Measurements from ENCODE around the gene GALR3. TPM values are rescaled to one million over a fixed set of nuclear protein-coding genes. Genes with fewer than 3 reads are reported as not detected.
A peak's percentile ranks its signal among the peaks of the same experiment; 100 is the strongest.
"Not testable (repeated sequence)": the region's sequence is repeated elsewhere in the genome, so short reads cannot be mapped to it uniquely, and the experiment has no call there.

Gene GALR3
- total RNA-seq, 1 donor from 2014 or later, result not detected

DNA sequence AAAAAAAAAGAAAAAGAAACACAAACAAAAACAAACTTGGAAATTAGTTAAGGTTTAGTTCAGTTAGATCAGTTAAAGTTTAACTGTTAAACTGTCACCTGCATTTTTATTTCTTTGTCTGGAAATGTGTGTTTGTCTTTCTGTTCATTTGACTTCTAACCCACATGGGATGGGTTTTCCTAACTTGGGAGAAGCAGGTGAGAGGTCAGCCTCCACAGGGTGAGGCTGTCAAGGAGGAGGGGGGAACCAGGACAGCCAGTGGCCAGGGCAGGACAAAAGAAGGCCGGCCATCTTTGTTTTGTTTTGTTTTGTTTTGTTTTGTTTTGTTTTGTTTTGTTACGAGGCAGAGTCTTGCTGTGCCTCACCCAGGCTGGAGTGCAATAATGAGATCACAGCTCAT is 28.8 kb upstream of the GALR3 start:
- Mint-ChIP-seq H3K36me3 (ENCODE audit: low read depth) (no peaks in the 10 kb centered on the region), H3K4me1 (ENCODE audit: low read depth) (no peaks in the 10 kb centered on the region), H3K27ac (no peak overlapping the region), H3K9me3 (no peaks in the 10 kb centered on the region), H3K27me3 (ENCODE audit: insufficient read depth) (peaks cover 14% of the 10 kb centered on the region), H3K4me3 (no peak overlapping the region)
- no peak for DNase-seq (ENCODE audit: low spot score)
- intact Hi-C loops (cut with micrococcal nuclease), result no loop called here

DNA sequence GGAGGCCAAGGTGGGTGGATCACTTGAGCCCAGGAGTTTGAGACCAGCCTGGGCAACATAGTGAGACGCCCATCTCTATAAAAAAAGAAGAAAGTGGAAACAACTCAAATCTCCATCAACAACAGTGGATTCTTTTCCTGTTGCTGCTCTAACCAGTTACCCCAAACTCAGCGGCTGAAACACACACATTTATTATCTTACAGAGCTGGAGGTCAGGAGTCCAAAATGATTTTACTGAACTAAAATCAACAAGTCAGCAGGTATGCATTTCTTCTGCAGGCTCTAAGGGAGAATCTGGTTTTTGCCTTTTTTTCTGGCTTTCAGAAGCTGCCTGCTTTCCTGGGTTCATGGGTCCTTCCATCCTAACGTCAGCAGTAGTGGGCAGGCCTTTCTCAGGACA is 27.1 kb upstream of the GALR3 start:
- intact Hi-C loops (cut with micrococcal nuclease), result no loop called here
- no peak overlapping the region for H3K4me3 Mint-ChIP-seq
- H3K36me3 Mint-ChIP-seq (ENCODE audit: low read depth), result no peaks in the 10 kb centered on the region
- H3K4me1 Mint-ChIP-seq (ENCODE audit: low read depth), result no peaks in the 10 kb centered on the region
- no peak for DNase-seq (ENCODE audit: low spot score)
- H3K27ac Mint-ChIP-seq, result no peak overlapping the region
- peaks cover 14% of the 10 kb centered on the region for H3K27me3 Mint-ChIP-seq (ENCODE audit: insufficient read depth)
- H3K9me3 Mint-ChIP-seq, result no peaks in the 10 kb centered on the region

DNA sequence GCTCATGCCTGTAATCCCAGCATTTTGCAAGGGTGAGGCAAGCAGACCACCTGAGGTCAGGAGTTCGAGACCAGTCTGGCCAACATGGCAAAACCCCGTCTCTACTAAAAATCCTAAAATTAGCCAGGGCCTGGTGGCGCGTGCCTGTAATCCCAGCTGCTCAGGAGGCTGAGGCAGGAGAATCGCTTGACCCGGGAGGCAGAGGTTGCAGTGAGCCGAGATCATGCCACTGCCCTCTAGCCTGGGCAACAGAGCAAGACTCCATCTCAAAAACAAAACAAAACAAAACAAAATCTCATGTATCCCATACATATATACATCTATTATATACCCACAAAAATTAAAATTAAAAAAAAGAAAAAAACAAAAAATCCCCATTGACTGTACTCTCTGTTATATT is 25.9 kb upstream of the GALR3 start:
- H3K4me3 Mint-ChIP-seq; H3K36me3 Mint-ChIP-seq (ENCODE audit: low read depth); intact Hi-C loops (cut with micrococcal nuclease); DNase-seq (ENCODE audit: low spot score); H3K9me3 Mint-ChIP-seq; H3K4me1 Mint-ChIP-seq (ENCODE audit: low read depth); H3K27ac Mint-ChIP-seq: not testable (repeated sequence)
- peaks cover 18% of the 10 kb centered on the region for H3K27me3 Mint-ChIP-seq (ENCODE audit: insufficient read depth)

DNA sequence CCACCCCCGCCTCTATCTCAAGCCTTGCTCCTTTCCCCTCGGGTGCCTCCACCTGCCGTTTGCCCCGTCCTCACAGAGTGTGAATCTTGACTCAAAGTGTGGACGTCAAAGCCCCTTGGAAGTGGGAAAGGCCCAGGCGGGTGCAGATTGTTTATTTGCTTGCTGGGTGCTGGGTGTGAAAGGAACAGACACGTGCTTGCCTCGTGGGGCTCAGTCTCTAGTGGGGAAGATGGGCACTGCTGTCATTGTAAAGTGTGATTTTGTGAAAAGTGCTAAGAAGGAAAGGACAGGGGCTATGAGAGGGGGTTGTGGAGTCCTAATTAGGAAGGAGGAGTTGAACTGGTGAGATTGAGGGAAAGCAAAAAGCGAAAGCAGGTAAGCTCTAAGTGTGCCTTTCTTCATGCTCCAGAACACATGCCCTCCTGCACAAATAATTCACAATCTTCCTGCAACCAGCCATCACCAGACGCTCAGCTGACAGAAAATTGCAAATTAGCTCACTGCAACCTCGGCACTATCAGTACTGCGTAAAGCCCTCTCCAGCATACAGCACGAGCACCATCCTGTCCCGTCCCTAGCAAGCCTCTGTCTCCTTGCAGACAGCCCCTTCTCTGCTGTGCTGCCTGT is 25.2 kb upstream of the GALR3 start:
- no peaks in the 10 kb centered on the region for H3K9me3 Mint-ChIP-seq
- H3K36me3 Mint-ChIP-seq (ENCODE audit: low read depth), result no peaks in the 10 kb centered on the region
- intact Hi-C loops (cut with micrococcal nuclease), result no loop called here
- no peak for DNase-seq (ENCODE audit: low spot score)
- no peak overlapping the region for H3K27ac Mint-ChIP-seq
- H3K27me3 Mint-ChIP-seq (ENCODE audit: insufficient read depth), result peaks cover 20% of the 10 kb centered on the region
- H3K4me1 Mint-ChIP-seq (ENCODE audit: low read depth), result peaks cover 5% of the 10 kb centered on the region
- H3K4me3 Mint-ChIP-seq, result no peak overlapping the region

DNA sequence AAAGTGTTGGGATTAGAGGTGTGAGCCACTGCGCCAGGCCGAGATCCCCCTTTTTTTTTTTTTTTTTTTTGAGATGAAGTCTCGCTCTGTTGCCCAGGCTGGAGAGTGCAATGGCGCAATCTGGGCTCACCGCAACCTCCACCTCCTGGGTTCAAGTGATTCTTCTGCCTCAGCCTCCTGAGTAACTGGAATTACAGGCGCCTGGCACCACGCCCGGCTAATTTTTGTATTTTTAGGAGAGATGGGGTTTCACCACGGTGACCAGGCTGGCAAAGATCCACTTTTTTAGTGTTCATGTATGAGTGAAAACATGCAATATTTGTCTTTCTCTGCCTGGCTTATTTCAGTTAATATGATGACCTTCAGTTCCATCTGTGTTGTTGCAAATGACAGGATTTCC is 23.2 kb upstream of the GALR3 start:
- Mint-ChIP-seq H3K27me3 (ENCODE audit: insufficient read depth) (peaks cover 21% of the 10 kb centered on the region), H3K4me1 (ENCODE audit: low read depth) (peaks cover 15% of the 10 kb centered on the region)
- intact Hi-C loops (cut with micrococcal nuclease), result loop anchor here (10.0 kb wide), 1 partner anchor 1185 kb away; the partner anchor contains the start of gene APOBEC3B
- not testable (repeated sequence) for H3K36me3 Mint-ChIP-seq (ENCODE audit: low read depth); DNase-seq (ENCODE audit: low spot score); H3K9me3 Mint-ChIP-seq; H3K4me3 Mint-ChIP-seq; H3K27ac Mint-ChIP-seq

DNA sequence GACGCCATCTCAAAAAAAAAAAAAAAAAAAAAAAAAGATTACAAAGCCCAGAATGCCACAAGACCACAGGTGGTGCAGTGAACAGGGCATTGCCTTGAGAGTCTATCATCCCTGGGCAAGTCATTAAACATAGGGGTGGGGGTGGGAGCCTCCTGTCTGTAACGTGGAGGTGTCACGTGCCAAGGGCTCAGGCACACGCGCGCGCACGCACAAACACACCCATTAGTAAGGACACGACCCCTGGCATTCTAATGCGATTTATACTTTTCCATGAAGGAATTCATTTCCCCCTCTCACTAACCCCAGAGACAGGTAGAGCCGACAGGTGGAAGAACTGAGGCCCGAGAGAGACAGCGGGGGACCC is 21.3 kb upstream of the GALR3 start:
- peaks cover 22% of the 10 kb centered on the region for H3K27me3 Mint-ChIP-seq (ENCODE audit: insufficient read depth)
- intact Hi-C loops (cut with micrococcal nuclease), result loop anchor here (10.0 kb wide), 1 partner anchor 1183 kb away; the partner anchor contains the start of gene APOBEC3B
- DNase-seq (ENCODE audit: low spot score), result no peak
- no peak overlapping the region for H3K27ac Mint-ChIP-seq
- H3K36me3 Mint-ChIP-seq (ENCODE audit: low read depth), result no peaks in the 10 kb centered on the region
- peak overlapping the region; percentile 80 for H3K4me3 Mint-ChIP-seq
- peaks cover 32% of the 10 kb centered on the region for H3K4me1 Mint-ChIP-seq (ENCODE audit: low read depth)
- no peaks in the 10 kb centered on the region for H3K9me3 Mint-ChIP-seq

DNA sequence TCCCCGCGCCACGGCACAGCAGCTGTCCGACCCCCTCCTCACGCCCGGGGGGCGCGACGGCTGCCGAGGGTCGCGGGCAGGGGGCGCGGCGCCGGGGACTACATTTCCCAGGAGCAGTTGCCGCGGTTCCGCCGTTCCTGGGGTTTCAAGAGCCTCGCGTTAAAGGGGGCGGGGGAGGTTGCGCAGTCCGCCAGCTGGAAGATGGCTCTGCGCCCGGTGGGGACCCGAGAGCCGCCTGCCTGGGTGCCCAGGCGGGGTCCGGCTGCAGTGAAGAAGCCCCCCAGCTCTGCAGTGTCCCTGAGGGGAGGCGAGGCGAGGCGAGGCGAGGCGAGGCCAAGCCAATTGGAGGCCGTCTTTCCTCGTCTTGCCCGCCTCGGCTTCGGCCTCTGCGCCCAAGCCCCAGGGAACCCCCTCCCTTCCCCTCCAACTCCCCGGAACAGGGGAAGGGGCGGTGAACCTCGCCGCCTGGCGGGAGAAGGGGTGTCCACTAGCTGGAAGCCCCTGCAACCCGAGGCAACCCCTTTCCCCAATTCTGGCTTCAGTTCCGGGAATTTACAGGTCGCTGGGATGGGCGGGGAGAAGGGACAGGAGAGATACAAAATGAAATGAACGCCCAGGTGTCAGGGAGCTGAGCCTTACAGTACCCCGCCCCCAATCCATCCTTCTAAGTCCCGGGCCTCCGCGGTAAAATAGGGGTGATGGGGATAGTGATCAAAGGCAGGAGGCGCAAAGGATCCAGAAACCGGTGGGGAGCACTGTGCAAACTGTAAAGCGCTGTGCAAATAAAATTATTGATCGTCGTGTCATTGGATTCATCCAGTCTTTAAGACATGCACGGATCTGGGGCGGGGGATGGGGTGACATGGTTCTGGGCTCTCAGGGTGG is 20.6 kb upstream of the GALR3 start:
- H3K36me3 Mint-ChIP-seq (ENCODE audit: low read depth), result no peaks in the 10 kb centered on the region
- intact Hi-C loops (cut with micrococcal nuclease), result loop anchor here (10.0 kb wide), 1 partner anchor 1182 kb away; the partner anchor contains the start of gene APOBEC3B
- H3K27me3 Mint-ChIP-seq (ENCODE audit: insufficient read depth), result peaks cover 24% of the 10 kb centered on the region
- H3K27ac Mint-ChIP-seq, result peak overlapping the region; percentile 71
- no peaks in the 10 kb centered on the region for H3K9me3 Mint-ChIP-seq
- H3K4me1 Mint-ChIP-seq (ENCODE audit: low read depth), result peaks cover 39% of the 10 kb centered on the region
- no peak for DNase-seq (ENCODE audit: low spot score)
- peak overlapping the region; percentile 76 for H3K4me3 Mint-ChIP-seq

DNA sequence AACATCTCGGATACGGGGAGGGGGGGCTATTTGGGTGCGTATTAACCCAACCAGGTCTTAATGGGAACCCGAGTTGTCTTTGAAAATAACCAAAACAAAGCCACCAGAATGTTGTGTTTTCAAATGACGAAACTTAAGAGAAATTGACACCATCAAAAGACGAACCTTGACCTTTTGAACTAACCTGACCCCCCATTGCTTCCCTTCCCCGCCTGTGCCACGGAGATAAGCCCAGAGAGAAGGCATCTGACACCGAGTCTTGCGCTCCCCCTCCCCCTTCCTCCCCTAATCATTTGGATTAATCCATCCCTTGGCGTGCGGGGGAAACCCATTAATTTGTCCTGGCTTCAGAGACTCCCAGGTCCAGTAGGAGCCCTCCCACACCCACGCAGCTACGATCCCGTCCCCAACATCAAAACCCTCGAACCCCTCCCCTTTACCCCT is 20.0 kb upstream of the GALR3 start:
- peak overlapping the region; percentile 76 for H3K4me3 Mint-ChIP-seq
- H3K9me3 Mint-ChIP-seq, result no peaks in the 10 kb centered on the region
- peak overlapping the region; percentile 71 for H3K27ac Mint-ChIP-seq
- intact Hi-C loops (cut with micrococcal nuclease), result loop anchor here (10.0 kb wide), 1 partner anchor 1182 kb away; the partner anchor contains the start of gene APOBEC3B
- H3K4me1 Mint-ChIP-seq (ENCODE audit: low read depth), result peaks cover 41% of the 10 kb centered on the region
- no peaks in the 10 kb centered on the region for H3K36me3 Mint-ChIP-seq (ENCODE audit: low read depth)
- H3K27me3 Mint-ChIP-seq (ENCODE audit: insufficient read depth), result peaks cover 24% of the 10 kb centered on the region
- no peak for DNase-seq (ENCODE audit: low spot score)

DNA sequence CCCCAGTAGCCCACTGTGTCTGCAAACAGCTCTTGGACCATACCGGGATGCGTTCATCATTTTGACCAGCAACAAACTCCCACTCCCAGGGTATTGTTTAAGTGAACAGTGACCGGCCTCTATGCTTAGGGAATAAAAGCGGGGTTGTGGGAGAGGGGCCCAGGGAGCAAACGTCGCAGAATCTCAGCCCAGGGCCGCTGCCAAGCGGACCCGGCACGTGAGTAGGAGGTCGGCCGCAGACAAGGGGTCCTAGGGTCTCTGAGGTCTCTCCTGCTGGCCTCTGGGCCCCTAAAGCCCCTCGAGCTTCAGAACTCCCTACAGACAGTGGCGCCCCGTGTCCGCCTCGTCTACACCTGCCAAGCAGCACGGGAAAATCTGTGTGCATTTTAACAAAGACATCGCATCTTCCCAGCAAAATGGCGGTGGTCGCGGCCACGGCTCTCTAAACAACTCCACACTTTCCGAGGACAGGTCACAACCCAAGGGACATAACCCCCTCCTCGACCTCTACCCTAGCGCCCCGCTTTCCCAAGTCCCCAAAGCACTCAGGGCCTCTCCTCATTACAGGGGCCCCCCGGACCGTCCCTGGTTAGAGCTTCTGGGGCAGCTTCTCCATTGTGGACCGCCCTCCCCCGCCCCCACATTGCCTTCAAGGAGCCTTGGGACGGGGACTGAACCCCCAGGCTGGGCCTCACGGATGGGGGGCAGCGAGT is 19.4 kb upstream of the GALR3 start:
- no peaks in the 10 kb centered on the region for H3K36me3 Mint-ChIP-seq (ENCODE audit: low read depth)
- H3K27ac Mint-ChIP-seq, result peak overlapping the region; percentile 71
- H3K9me3 Mint-ChIP-seq, result no peaks in the 10 kb centered on the region

DNA sequence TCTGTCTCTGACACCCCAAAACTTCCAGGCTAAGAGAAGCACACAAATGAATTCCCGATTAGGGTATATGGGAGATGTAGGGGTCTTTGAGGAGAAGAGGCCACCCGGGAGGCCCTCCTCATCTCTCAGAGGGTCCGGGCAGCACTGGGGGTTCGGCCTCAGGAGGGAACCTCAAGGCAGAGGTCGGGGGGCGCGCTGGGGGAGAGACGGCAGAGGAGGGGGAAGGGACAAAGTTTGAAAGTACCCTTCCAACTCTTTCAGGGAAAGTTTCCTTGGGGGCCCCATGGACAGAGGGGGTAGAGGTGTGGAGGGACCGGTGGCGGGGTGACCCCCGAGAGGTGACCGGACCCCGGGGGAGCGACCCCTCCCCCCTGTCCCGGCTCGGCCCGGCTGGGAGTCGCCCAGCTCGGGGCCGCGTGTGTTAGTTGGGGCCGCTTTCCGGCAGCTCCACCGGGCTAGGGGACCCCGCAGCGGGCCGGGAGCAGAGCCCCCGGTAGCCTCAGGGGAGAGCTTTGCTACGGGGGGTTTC is 18.8 kb upstream of the GALR3 start:
- Mint-ChIP-seq H3K9me3 (no peaks in the 10 kb centered on the region), H3K4me3 (peak overlapping the region; percentile 76), H3K4me1 (ENCODE audit: low read depth) (peaks cover 46% of the 10 kb centered on the region), H3K27me3 (ENCODE audit: insufficient read depth) (peaks cover 16% of the 10 kb centered on the region), H3K36me3 (ENCODE audit: low read depth) (no peaks in the 10 kb centered on the region), H3K27ac (peak overlapping the region; percentile 71)
- intact Hi-C loops (cut with micrococcal nuclease), result loop anchor here (10.0 kb wide), 1 partner anchor 1180 kb away; the partner anchor contains the start of gene APOBEC3B
- DNase-seq (ENCODE audit: low spot score), result no peak

More for the DNA sequence above, 19.4 kb upstream of the GALR3 start:
- Mint-ChIP-seq H3K4me1 (ENCODE audit: low read depth) (peaks cover 46% of the 10 kb centered on the region), H3K4me3 (peak overlapping the region; percentile 76), H3K27me3 (ENCODE audit: insufficient read depth) (peaks cover 22% of the 10 kb centered on the region)
- intact Hi-C loops (cut with micrococcal nuclease), result loop anchor here (10.0 kb wide), 1 partner anchor 1181 kb away; the partner anchor contains the start of gene APOBEC3B
- DNase-seq (ENCODE audit: low spot score), result no peak

DNA sequence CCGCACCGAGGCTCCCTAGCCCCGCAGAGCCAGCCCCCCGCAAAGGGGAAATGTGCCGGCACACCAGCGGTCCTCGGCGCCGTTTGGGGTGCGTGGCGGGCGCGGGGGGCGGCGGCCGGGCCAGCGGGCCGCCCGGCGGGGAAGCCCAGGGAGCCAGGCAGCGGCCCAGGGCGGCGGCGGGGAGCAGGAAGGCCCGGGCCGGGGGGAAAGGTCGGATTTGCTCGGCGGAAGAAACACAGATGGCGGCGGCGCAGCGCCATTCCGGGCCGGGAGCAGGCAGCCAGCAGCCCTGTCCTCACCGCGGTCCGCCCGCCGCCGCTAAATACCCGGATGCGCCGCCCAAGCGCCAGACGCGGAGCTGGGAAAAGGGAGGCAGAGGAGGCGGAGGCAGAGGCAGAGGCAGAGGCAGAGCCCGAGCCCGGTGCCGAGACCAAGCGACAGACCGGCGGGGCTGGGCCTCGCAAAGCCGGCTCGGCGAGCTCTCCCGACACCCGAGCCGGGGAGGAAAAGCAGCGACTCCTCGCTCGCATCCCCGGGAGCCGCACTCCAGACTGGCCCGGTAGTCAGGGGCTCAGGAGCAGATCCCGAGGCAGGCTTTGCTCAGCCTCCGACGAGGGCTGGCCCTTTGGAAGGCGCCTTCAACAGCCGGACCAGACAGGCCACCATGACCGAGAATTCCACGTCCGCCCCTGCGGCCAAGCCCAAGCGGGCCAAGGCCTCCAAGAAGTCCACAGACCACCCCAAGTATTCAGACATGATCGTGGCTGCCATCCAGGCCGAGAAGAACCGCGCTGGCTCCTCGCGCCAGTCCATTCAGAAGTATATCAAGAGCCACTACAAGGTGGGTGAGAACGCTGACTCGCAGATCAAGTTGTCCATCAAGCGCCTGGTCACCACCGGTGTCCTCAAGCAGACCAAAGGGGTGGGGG is 18.0 kb upstream of the GALR3 start:
- intact Hi-C loops (cut with micrococcal nuclease), result loop anchor here (5.0 to 10.0 kb wide), 3 partner anchors 108 to 1180 kb away; partner anchors contain the start of genes APOBEC3B and TRIOBP
- Mint-ChIP-seq H3K9me3 (no peaks in the 10 kb centered on the region), H3K4me1 (ENCODE audit: low read depth) (peaks cover 46% of the 10 kb centered on the region), H3K36me3 (ENCODE audit: low read depth) (peaks cover 2% of the 10 kb centered on the region), H3K27me3 (ENCODE audit: insufficient read depth) (peaks cover 16% of the 10 kb centered on the region), H3K4me3 (peak overlapping the region; percentile 82), H3K27ac (peak overlapping the region; percentile 61)
- DNase-seq (ENCODE audit: low spot score), result peak; percentile 79
